OCI-LY7 (cell line): Measurements from ENCODE around the gene KIRREL3.
"Not testable (repeated sequence)": the region's sequence is repeated elsewhere in the genome, so short reads cannot be mapped to it uniquely, and the experiment has no call there.

ENCODE experiments used
- EZH2phosphoT487 ChIP-seq: fragments of 200-600 bp; sonication (generic); IDR thresholded peaks from 2 replicates; pipeline ENCODE4 v1.6.1; 2018; ENCODE audit warnings: low read depth, borderline replicate concordance, mild to moderate bottlenecking, mixed run types, antibody characterized with exemption, low read length, moderate library complexity, mixed read lengths
- TF ChIP-seq, protein P1 (sequence below): fragments of 200-600 bp; sonication (generic); conservative IDR thresholded peaks from 2 replicates; pipeline ENCODE4 v1.5.1; 2014; ENCODE audit warnings: mild to moderate bottlenecking, antibody characterized with exemption, low read length, moderate library complexity, mixed read lengths

DNA sequence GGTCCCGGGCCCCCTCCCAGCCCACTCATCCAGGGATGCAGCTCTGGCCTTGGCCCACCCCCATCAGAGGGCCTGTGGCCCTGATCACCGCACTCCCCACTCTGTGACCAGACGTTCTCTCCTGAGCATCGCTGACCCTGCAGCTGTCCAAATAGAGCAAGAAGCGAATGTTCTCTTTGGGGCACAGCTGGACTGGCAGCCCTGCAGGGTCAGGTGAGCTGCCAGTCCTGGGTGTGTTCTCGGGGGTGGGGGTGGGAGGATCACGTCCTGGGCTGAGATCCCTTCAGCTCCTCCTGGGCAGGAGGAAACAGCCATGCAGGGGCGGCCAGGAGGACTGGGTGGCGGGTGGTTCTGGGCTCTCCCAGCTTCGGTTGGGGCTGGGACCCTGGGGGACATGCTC lies 618.6 kb downstream of the KIRREL3 start:
- TF ChIP-seq, protein P1, sequence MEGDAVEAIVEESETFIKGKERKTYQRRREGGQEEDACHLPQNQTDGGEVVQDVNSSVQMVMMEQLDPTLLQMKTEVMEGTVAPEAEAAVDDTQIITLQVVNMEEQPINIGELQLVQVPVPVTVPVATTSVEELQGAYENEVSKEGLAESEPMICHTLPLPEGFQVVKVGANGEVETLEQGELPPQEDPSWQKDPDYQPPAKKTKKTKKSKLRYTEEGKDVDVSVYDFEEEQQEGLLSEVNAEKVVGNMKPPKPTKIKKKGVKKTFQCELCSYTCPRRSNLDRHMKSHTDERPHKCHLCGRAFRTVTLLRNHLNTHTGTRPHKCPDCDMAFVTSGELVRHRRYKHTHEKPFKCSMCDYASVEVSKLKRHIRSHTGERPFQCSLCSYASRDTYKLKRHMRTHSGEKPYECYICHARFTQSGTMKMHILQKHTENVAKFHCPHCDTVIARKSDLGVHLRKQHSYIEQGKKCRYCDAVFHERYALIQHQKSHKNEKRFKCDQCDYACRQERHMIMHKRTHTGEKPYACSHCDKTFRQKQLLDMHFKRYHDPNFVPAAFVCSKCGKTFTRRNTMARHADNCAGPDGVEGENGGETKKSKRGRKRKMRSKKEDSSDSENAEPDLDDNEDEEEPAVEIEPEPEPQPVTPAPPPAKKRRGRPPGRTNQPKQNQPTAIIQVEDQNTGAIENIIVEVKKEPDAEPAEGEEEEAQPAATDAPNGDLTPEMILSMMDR, result not testable (repeated sequence)
- not testable (repeated sequence) for TF ChIP-seq EZH2phosphoT487
